C4-2B (cell line): Measurements from ENCODE around the gene PLCL2.

Experiments
- CTCF ChIP-seq: fragments of 450-650 bp; conservative IDR thresholded peaks from 2 replicates; pipeline ENCODE4 v1.5.1; 2017; ENCODE audit warnings: mild to moderate bottlenecking
- ZFX ChIP-seq: fragments of 450-650 bp; IDR thresholded peaks from 2 replicates; pipeline ENCODE4 v1.6.1; 2017

GRCh38 chr3:17132286-17133115, 247.7 kb downstream of the PLCL2 start:
- no peak for TF ChIP-seq CTCF
- TF ChIP-seq ZFX: no peak
